Raji (cell line): ENCODE results near the gene PROM2.

Source experiments
- POLR2A ChIP-seq: IDR thresholded peaks from 2 replicates; pipeline ENCODE4 v1.6.1; 2011; ENCODE audit warnings: low read depth, low read length, control low read depth; ENCODE audit not compliant: insufficient read depth

PROM2 gene

DNA sequence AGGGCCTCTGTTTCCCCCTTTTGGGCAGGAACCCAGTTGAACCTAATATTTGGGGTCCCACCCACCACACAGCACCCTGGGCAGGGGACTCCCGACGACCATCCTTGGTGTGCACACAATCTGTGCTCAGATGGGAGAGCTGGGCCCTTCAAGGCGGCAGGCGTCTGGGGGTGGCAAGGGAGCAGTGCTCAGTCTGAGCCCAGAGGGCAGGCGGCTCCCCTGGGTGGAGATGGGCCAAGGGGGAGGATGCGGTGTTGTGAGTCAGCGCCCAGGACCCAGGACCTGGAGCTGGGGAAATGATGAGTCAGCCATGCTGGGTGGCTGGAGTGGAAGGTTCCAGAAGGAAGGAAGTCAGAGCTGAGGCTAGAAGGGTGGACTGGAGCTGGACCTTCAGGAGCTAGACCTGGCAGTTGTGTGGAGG, 3.8 kb downstream of the PROM2 start:
- TF ChIP-seq POLR2A: no peak

DNA sequence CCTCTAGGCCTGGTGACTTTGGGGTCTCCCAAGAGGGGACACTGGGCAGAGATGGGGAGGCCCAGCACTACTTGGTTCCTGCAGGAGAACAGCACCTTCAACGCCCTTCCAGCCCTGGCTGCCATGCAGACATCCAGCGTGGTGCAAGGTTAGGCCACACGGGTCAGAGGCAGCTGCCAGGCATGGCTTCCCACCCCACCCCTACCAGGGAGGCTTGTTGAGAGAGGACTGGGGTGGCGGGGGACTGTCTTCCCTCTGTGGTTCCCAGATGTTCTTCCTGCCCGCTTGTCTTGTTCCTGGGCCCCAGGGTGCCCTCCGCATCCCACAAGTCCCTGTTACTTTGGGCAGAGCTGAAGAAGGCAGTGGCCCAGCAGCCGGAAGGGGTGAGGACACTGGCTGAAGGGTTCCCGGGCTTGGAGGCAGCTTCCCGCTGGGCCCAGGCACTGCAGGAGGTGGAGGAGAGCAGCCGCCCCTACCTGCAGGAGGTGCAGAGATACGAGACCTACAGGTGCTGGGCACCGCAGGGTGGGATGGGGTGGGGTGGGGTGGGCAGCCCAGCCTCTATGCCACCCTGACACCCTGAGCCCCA, 4.5 kb downstream of the PROM2 start:
- TF ChIP-seq POLR2A: no peak

DNA sequence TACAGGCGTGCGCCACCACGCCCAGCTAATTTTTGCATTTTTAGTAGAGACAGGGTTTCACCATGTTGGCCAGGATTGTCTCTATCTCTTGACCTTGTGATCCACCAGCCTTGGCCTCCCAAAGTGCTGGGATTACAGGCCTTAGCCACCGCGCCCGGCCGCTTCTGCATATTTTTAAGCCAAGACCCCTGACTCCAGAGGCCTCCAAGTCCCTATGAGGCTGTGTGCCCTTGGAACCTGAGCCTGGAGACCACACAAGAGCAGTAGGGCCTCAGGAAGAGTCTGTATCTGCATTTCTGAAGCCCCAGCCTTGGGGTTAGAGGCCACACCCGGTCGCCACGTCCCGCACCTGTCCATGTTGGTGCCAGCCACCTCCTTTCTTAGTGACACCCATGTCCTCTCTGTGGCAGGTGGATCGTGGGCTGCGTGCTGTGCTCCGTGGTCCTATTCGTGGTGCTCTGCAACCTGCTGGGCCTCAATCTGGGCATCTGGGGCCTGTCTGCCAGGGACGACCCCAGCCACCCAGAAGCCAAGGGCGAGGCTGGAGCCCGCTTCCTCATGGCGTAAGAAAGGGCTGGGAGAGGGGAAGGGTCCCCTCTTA, 5.3 kb downstream of the PROM2 start:
- TF ChIP-seq POLR2A: no peak

- no peak for TF ChIP-seq POLR2A
Observed at GRCh38 chr2:95281071-95281470, 6.8 kb downstream of the PROM2 start.

DNA sequence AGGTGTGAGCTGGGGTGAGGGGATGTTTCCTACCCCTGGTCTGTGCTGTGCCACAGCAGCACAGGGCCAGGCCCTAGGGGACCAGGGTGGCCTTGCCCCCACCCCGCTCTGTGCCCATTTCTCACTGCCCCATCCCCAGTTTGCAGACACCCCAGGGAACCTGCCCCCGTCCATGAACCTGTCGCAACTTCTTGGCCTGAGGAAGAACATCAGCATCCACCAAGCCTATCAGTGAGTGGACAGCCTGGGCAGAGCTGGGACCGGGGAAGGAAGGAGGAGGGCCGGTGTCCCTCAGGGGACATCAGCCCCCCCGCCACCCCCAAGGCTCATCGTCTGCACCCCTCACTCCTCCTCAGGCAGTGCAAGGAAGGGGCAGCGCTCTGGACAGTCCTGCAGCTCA, 7.5 kb downstream of the PROM2 start:
- no peak for TF ChIP-seq POLR2A

- no peak for TF ChIP-seq POLR2A
Observed at GRCh38 chr2:95282458-95282857, 8.2 kb downstream of the PROM2 start.

- TF ChIP-seq POLR2A: no peak
Observed at GRCh38 chr2:95283562-95283961, 9.3 kb downstream of the PROM2 start.

- TF ChIP-seq POLR2A: no peak
Observed at GRCh38 chr2:95284886-95285541, 10.8 kb downstream of the PROM2 start.

DNA sequence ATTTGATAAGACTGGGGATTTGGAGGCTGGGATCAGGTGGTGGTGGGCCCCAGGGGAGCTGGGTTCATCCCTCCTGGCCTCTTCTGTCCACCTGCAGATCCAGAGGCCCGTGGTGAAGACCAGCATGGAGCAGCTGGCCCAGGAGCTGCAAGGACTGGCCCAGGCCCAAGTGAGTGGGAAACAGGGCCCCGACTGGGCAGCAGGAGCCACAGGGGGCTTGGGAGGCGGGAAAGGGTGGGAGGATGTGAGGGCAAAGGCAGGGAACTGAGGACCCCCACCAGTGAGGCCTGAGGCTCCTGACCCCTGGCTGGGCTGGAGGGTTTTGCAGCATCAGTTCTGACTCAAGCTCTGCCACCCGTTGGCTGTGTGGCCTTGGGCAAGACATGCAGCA, 11.3 kb downstream of the PROM2 start:
- TF ChIP-seq POLR2A: no peak

- no peak for TF ChIP-seq POLR2A
Observed at GRCh38 chr2:95287336-95287735, 13.1 kb downstream of the PROM2 start.

DNA sequence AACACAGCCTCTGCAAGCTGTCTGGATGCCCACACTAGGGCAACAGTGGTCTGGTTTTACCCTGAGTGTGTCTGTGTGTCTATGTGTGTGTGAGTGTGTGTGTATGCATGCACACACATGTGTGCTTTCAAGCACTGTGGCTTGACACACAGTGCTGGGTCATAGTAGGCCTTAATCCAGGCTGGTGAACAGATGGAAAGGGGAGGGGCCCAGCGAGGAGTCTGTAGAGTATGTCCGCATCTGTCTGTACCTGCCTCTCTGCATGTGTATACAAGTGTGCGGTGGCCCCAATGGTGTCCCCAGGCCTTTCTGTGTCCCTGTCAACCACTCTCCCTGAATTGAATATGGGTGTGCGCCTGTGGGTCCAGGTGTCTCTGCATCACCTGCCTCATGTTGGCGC, 13.6 kb downstream of the PROM2 start:
- TF ChIP-seq POLR2A: no peak

DNA sequence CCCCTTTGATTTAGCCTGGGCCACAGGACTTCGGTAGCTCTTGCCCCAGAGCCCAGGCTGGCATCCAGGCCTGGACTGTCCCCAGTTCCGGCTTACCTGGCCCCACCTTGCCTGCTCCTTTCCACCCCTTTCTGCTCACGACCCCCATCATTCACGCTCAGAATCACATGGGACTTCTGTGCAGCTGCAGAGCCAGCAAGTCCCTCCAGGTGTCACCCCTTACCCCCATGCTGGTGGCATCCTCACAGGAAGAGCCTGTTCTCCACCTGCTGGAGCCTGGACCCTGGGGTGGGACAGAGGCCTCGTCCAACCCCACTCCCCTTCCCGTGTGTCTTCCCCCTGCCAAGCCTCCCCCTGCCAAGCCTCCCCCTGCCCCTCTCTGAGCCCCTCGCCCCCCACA, 15.0 kb downstream of the PROM2 start:
- no peak for TF ChIP-seq POLR2A

DNA sequence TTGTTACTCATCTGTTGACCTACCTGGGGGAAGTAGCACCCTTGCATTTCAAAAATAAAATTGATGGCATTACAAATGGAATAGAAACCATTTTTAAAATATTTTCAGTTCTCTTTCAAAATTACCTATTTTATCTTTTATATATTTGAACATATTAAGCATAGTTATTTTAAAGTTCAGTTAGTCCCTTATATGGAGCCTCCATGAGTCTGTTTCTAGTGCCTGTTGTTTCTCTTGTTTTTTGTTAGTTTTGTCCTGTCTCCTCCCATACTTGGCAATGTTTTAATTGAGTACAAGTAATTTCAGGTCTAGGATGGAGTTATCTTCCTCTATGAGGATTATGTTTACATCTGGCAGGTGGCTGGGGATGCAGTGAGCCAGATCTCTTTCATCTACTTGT, 17.0 kb downstream of the PROM2 start:
- no peak for TF ChIP-seq POLR2A

GRCh38 chr2:95292623-95293260, 18.5 kb downstream of the PROM2 start:
- TF ChIP-seq POLR2A: no peak

DNA sequence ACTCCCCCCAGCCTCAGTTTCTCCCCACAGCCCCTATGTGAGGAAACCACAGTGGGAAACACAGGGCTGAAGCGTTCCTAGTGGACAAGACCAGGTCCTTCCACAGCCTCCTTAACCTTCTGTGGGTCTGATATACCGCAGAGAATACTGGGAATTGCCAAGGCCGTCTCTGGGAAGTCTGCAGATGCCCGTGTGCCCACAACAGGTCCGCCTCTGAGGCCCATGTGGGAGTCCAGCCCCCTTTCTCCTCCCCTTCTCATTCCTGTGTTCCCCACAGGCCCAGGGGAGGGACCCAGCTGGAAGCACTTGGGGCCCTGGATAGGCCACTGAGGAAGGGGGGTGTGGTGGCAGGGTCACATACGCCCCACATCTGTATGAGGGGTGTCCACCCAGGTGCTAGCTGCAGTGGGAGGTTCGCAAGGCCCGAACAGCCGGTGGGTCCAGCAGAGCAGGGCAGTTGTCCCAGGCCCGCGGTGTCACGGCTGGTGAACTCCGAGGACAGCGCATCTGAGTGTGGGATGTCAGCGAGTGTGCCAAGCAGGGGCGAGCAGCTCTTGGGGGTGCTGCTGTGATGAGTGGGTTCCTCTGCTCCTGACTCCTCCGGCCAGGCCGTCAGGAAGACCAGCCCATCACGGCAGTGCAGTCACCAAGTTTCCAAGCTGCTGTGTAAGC, 20.5 kb downstream of the PROM2 start:
- no peak for TF ChIP-seq POLR2A

DNA sequence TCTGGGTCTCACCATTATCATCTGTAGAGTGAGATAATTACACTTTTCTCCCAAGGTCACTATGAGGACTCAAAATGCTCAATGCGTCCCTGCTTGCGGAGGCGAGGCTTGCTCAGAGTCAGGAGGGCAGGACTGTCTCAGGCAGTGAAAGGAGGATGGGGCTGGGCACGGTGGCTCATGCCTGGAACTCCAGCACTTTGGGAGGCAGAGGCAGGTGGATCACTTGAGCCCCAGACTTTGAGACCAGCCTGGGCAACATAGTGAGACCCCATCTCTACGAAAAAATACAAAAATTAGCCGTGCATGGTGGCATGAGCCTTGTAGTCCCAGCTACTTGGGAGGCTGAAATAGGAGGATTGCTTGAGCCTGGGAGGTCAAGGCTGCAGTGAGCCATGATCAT, 21.1 kb downstream of the PROM2 start:
- no peak for TF ChIP-seq POLR2A
